ENCODE data around the gene NQO1.
"Not testable (repeated sequence)": the region's sequence is repeated elsewhere in the genome, so short reads cannot be mapped to it uniquely, and the experiment has no call there.

Gene NQO1

DNA sequence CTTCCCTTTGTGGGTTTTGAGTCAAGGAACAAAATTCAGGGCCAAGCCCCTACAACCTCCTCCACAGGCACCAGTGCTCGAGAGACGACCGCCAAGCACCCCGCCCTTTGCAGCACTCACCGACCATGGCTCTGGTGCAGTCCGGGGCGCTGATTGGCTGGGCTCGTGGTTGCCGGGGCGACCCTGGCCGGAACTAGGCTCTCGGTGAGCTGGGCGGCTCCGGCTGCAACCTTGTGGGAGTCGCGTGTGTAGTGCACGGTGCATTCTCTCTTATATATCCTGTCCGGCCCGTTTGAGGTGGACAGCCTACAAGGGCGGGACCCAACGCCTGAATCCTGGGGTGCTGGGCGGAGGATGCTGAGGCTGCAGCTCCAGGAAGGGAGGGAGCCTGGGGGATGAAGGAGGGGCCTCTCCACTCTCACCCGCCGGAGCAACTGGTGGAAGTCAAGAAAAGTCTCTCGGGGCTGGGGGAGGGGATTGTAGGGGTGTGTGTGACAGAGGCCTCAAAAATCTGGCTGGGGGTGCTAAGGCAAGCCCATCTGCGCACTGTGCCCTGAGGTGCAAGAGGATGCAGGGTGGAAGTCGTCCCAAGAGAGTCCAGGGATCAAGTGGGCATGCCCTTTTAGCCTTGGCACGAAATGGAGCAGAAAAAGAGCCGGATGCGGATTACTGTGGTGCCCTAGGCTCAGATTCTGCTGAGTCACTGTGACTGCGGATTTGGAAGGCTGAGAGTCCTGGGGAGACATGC lies at the start of gene NQO1:
Gene NQO1, minus strand, starts transcription at position 248 of the 748 bp plus-strand sequence. Its CDS starts 121 bp downstream, at position 127.
- H3K9me3 Mint-ChIP-seq: no peaks in the 10 kb centered on the region
- ATAC-seq (replicated peaks): peak; percentile 99
- H3K27me3 Mint-ChIP-seq: no peaks in the 10 kb centered on the region
- H3K36me3 Mint-ChIP-seq: peaks cover 3 to 16% of the 10 kb centered on the region in 2 donors
- H3K4me3 Mint-ChIP-seq: peak within 1 kb of the TSS; percentile 96 to 100
- peak; percentile 89 for DNase-seq
- peaks cover 28 to 38% of the 10 kb centered on the region in 2 donors for H3K4me1 Mint-ChIP-seq
- H3K27ac Mint-ChIP-seq: peak within 1 kb of the TSS; percentile 99

DNA sequence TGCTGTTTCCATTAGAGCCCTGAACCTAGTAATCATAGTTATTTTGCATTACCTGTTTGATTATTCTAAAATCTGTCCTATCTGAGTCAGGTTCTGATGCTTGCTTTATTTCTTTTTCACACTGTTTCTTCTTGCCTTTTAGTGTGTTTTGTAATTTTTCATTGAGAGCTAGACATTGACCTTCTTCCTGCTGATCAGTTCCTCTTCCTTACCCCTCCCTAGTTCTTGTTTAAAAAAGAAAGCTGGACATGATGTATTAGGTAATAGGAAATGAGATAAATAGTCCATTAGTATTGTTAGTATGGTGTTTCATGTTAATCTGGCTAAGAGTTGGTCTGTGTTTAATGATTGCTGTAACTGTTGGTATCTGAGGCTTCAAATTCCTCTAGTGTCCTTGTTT lies 49.2 kb upstream of the NQO1 start:
- Mint-ChIP-seq H3K4me1 (peaks cover 29 to 41% of the 10 kb centered on the region in 2 donors), H3K9me3 (peaks cover 7 to 11% of the 10 kb centered on the region in 2 donors), H3K27ac (no peak overlapping the region), H3K27me3 (no peaks in the 10 kb centered on the region), H3K36me3 (peaks cover 26 to 35% of the 10 kb centered on the region in 2 donors), H3K4me3 (no peak overlapping the region)
- DNase-seq (no peak), ATAC-seq (replicated peaks) (no peak)

DNA sequence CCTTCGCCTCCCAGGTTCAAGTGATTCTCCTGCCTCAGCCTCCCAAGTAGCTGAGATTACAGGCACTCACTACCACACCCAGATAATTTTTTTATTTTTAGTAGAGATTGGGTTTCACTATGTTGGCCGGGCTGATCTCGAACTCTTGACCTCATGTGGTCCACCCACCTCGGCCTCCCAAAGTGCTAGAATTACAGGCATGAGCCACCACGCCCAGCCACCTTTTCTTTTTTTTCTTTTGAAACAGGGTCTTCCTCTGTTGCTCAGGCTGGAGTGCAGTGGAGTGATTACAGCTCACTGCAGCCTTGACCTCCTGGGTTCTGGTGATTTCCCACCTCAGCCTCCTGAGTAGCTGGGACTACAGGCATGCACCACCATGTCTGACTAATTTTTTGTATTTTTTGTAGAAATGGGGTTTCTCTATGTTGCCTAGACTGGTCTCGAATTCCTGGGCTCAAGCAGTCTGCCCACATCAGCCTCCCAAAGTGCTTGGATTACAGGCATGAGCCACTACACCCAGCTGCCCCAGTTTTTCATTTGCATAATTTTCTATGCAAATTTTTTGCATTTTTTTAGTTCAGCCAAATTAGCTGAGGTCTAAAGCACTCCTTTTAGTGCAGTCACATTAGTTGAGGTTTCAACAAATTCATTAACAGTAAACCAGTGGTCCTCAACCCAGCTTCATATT lies 47.0 kb upstream of the NQO1 start:
- DNase-seq (no peak), ATAC-seq (replicated peaks) (peak; percentile 25 to 27)
- Mint-ChIP-seq H3K27ac (peak overlapping the region; percentile 86), H3K36me3 (peaks cover 30 to 45% of the 10 kb centered on the region in 2 donors), H3K4me3 (peak overlapping the region; percentile 22 to 36), H3K4me1 (peaks cover 34 to 58% of the 10 kb centered on the region in 2 donors), H3K27me3 (no peaks in the 10 kb centered on the region), H3K9me3 (peaks cover 7 to 11% of the 10 kb centered on the region in 2 donors)

DNA sequence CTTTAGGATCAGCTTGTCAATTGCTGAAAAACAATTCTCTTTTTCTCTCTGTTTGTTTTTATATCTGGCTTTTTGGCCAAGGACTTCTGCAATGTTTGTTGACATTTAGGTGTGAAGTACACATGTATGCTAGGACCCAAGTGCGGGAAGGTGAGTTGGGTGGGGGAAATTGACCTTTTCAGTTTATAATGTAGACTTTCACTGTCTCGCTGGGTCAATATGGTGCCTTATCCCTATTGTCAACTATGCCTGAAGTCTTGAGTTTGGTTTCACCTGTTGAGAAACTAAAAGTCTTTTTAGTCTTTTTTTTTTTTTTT lies 45.2 kb upstream of the NQO1 start:
- Mint-ChIP-seq H3K27ac (peak overlapping the region; percentile 72), H3K36me3 (peaks cover 30 to 54% of the 10 kb centered on the region in 2 donors), H3K4me3 (peak overlapping the region; percentile 30 to 62), H3K27me3 (no peaks in the 10 kb centered on the region), H3K4me1 (peaks cover 43 to 73% of the 10 kb centered on the region in 2 donors), H3K9me3 (peaks cover 7 to 11% of the 10 kb centered on the region in 2 donors)
- no peak for DNase-seq
- ATAC-seq (replicated peaks): no peak

DNA sequence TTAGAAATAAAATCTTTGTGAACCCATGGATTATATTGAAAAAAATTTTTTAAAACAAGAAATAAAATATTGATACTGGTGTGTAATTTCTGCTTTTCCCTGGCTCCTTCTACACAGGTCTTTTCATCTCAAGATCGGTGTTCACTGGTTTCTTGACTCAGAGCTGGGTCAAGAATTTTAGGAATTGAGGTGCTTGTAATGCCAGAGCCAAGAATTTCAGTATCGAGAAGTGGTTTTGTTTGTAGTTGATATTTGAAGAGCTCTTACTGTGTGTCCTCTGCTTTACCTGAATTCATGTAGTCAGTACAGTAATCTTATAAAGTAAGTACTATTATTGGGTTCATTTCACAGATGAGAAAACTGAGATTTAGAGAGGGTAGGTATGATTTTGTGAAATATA lies 43.0 kb upstream of the NQO1 start:
- no peak for ATAC-seq (replicated peaks)
- peaks cover 50 to 84% of the 10 kb centered on the region in 2 donors for H3K4me1 Mint-ChIP-seq
- H3K9me3 Mint-ChIP-seq: peaks cover 2 to 5% of the 10 kb centered on the region in 2 donors
- no peak for DNase-seq
- no peak overlapping the region for H3K4me3 Mint-ChIP-seq
- no peak overlapping the region for H3K27ac Mint-ChIP-seq
- no peaks in the 10 kb centered on the region for H3K27me3 Mint-ChIP-seq
- H3K36me3 Mint-ChIP-seq: peaks cover 16 to 45% of the 10 kb centered on the region in 2 donors

DNA sequence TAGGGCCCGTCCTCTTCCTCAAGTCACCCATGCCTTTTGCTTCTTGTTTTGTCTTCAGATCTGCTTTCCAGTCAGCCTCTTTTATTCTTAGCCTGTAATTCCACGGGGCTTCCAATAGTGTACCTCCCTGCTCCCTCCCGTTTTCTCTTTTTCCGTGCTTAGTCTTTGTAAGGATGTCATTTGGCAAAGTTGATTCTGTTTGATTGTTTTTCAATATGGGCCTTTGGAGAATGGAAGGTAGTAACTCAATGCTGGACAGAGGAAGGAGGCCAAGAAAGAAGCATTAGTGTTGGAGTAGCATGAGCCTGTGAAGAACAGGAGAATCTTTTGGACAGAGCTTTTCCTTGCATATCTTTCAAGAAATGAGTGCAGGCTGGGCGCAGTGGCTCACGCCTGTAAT lies 42.3 kb upstream of the NQO1 start:
- Mint-ChIP-seq H3K27me3 (no peaks in the 10 kb centered on the region), H3K36me3 (peaks cover 11 to 40% of the 10 kb centered on the region in 2 donors), H3K9me3 (peaks cover 0 to 5% of the 10 kb centered on the region in 2 donors), H3K27ac (no peak overlapping the region), H3K4me1 (peaks cover 51 to 78% of the 10 kb centered on the region in 2 donors), H3K4me3 (peak overlapping the region in 1 of 2 donors; percentile 30)
- ATAC-seq (replicated peaks) (no peak), DNase-seq (no peak)

DNA sequence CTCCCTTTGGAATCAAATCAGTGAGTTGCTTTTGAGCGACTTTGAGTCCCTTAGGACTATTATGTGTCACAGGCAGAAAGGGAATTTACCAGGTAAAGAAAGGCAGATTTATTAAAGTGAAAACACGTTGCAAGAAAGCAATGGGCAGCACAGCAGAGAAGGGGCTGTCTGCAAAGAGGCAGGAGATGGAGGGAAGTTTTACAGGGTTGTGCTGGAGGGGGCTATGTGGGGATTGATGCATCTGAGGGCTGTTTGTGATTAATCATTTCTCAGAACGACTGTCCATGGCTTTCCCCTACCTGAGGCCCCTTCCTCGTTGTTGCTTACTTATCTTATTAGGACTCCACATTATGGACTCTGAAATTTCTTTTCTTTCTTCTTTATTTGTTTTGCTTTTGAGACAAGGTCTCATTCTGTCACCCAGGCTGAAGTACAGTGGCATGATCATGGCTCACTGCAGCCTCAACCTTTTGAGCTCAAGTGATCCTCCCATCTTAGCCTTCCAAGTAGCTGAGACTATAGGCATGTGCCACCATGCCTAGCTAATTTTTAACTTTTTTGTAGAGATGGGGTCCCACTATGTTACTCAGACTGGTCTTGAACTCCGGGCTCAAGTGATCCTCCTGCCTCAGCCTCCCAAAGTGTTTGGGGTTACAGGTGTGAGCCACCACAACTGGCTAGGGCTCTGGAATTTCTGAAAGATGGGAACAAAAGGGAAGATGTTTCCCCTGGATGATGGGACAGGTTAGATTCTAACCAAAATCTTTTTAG lies 41.3 kb upstream of the NQO1 start:
- Mint-ChIP-seq H3K4me1 (peaks cover 46 to 75% of the 10 kb centered on the region in 2 donors), H3K27ac (peak overlapping the region; percentile 4), H3K4me3 (peak overlapping the region; percentile 17 to 26)

DNA sequence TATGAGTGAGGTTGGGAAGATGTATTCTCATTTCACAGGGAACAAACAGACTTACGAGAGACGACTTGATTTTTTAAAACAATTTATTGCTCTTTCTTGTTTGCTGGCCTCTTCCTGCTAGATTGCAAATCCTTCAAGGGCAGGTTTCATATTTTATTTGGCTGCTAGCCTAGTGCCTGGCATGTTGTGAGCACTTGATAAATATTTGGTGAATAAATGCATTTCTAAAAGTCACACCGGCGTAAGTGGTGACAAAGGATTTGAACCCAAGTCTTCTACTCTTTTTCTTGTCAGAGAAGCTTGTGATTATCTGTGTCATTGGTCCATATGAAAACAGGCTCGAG lies 37.2 kb upstream of the NQO1 start:
- peak overlapping the region; percentile 92 to 97 for H3K4me3 Mint-ChIP-seq
- ATAC-seq (replicated peaks) (no peak), DNase-seq (no peak)
- H3K9me3 Mint-ChIP-seq: peaks cover 0 to 5% of the 10 kb centered on the region in 2 donors
- H3K27me3 Mint-ChIP-seq: peaks cover 0 to 1% of the 10 kb centered on the region in 2 donors
- H3K27ac Mint-ChIP-seq: peak overlapping the region; percentile 99
- H3K36me3 Mint-ChIP-seq: peaks cover 11 to 27% of the 10 kb centered on the region in 2 donors
- peaks cover 35 to 44% of the 10 kb centered on the region in 2 donors for H3K4me1 Mint-ChIP-seq

More for the DNA sequence above, 41.3 kb upstream of the NQO1 start:
- Mint-ChIP-seq H3K36me3 (peaks cover 11 to 35% of the 10 kb centered on the region in 2 donors), H3K27me3 (no peaks in the 10 kb centered on the region), H3K9me3 (peaks cover 0 to 5% of the 10 kb centered on the region in 2 donors)
- peak; percentile 24 for DNase-seq
- ATAC-seq (replicated peaks): peak; percentile 20 to 22

DNA sequence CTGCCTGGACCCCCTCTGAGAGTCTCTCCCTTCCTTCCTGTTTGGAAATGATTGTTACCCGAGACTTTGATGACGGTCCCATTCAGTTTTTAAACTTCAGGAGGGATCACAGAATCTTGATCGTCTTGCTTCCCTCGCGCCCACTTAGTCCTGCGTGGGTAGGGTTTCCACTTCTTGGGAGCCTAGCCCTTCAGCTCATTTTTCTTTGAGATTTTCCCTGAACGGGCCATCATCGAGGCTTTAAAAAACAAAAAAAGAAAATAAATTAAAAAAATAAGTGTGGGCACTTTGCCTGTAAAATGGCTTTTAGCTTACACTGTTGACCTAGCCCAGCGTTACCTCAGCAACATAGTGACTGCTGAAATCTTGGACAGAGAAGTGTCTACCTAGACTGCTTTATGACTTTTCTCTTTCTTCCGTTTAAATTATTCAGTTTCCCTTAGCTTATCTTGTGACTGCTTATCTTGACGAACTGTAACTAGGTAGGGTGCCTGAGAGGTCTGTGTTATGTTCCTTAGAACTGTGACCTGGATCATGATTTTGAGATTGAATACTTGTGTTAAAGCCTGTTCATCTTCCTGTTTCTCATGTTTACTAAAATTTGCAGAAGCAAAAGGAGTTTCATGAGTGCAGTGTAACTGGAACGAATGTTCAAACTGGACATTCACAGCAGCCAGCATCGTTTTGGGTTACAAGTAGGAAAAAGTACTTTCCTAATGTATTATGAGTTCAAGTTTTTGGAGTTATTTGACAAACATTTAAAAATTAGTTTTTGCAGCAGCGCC lies 36.6 kb upstream of the NQO1 start:
- peaks cover 10 to 25% of the 10 kb centered on the region in 2 donors for H3K36me3 Mint-ChIP-seq
- ATAC-seq (replicated peaks): peak; percentile 73
- H3K9me3 Mint-ChIP-seq: peaks cover 0 to 5% of the 10 kb centered on the region in 2 donors
- peaks cover 34 to 41% of the 10 kb centered on the region in 2 donors for H3K4me1 Mint-ChIP-seq
- H3K4me3 Mint-ChIP-seq: peak overlapping the region; percentile 92 to 97
- peak overlapping the region; percentile 99 for H3K27ac Mint-ChIP-seq
- peak; percentile 15 for DNase-seq
- H3K27me3 Mint-ChIP-seq: peaks cover 0 to 7% of the 10 kb centered on the region in 2 donors

DNA sequence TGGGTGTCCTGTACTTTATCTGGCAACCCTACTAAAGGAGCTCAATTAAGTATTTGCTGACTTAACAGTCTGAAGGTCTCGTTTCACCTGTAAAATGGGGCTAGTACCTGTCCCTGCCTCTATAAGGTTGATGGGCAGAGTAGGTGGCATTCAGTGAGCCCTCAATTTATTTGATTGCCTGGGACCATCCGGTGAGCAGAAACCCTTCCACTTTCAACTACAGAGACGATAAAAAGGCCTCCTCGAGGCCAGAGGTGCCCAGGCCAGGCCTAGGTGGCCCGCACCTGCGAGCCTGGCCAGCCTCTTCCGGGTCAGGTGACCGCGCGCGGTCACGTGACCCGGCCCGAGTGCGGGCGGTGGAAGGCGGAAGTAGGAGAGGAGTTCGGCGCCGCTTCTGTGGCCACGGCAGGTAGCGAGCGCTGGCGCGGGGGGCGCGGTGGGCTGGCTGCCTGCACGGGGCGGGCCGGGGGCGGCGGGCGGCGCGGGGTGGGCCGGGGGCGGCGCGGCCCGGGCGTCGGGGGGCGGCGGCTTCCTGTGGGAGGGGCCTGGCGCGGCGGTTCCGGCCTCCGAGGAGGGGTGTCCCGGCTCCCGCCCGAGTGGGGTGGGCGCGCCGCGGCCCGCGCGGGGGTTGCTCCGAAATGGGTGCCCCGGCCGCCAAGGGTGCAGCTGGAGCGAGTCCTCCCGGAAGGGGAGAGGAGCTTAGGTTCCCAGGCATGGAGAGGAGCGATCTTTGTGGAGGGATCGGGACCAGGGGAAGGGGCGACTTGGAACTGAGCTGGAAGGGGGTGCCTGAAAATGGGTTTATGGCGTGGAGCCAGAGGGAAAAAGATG lies 35.8 kb upstream of the NQO1 start, which contains the start of gene WWP2:
Gene WWP2, plus strand, starts transcription at position 350 of the 831 bp plus-strand sequence. CDS start 24,679 bp downstream, outside the sequence.
- peaks cover 0 to 5% of the 10 kb centered on the region in 2 donors for H3K9me3 Mint-ChIP-seq
- peaks cover 0 to 14% of the 10 kb centered on the region in 2 donors for H3K27me3 Mint-ChIP-seq
- peak within 1 kb of the TSS; percentile 99 for H3K27ac Mint-ChIP-seq
- DNase-seq (peak; percentile 64), ATAC-seq (replicated peaks) (peak; percentile 83 to 85)
- H3K4me3 Mint-ChIP-seq: peak within 1 kb of the TSS; percentile 92 to 97
- H3K4me1 Mint-ChIP-seq: peaks cover 28 to 33% of the 10 kb centered on the region in 2 donors
- H3K36me3 Mint-ChIP-seq: peaks cover 10 to 19% of the 10 kb centered on the region in 2 donors

DNA sequence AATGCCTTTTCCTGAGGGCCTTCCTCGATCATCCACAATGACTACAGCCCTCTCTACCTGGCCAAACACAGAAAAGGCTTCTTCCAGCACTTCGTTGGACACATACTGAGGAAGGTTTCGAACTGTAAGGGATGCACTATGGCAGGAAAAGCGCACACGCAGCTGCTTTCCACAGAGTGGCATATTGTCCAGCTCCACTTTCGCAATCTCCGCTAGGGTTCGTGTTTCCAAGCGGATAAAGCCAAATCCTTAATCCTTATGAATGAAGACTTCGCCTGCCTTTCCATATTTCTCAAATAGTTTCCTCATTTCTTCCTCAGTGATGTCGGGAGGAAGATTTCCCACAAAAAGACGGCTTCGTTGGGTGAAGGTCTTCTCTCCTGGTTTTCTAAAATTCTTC lies 31.0 kb upstream of the NQO1 start:
- H3K27me3 Mint-ChIP-seq: peaks cover 5 to 19% of the 10 kb centered on the region in 2 donors

DNA sequence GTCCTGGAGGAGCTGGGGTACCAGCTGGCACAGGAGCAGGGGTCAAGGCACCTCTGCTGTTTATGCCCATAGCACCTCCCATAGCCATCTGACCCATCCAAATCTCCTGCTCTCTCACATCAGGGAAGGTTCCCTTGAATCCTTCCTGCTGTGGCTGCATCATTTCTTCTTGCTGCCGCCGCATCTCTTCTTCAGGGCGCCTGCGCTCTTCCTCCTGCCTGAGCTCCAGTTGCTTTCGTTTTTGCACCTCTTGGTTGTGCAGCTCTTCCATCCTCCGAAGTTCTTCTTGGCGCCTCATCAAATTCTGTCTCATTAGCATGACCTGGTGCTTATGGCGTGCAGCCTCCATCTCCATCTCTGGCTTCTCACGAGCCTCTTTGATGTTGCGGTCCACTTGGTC lies 30.3 kb upstream of the NQO1 start:
- Mint-ChIP-seq H3K27ac (peak overlapping the region; percentile 26), H3K4me1 (peaks cover 6 to 25% of the 10 kb centered on the region in 2 donors), H3K9me3 (no peaks in the 10 kb centered on the region), H3K36me3 (peaks cover 8 to 19% of the 10 kb centered on the region in 2 donors), H3K4me3 (no peak overlapping the region), H3K27me3 (peaks cover 5 to 19% of the 10 kb centered on the region in 2 donors)
- DNase-seq (no peak), ATAC-seq (replicated peaks) (no peak)

More for the DNA sequence above, 31.0 kb upstream of the NQO1 start:
- ATAC-seq (replicated peaks); H3K27ac Mint-ChIP-seq; H3K9me3 Mint-ChIP-seq; H3K4me3 Mint-ChIP-seq; DNase-seq: not testable (repeated sequence)
- peaks cover 8 to 27% of the 10 kb centered on the region in 2 donors for H3K4me1 Mint-ChIP-seq
- peaks cover 7 to 15% of the 10 kb centered on the region in 2 donors for H3K36me3 Mint-ChIP-seq
